ENCODE data around the gene TUBGCP2. TPM values are rescaled to one million over a fixed set of nuclear protein-coding genes. Genes with fewer than 3 reads are reported as not detected.

The TUBGCP2 gene
- total and polyA plus RNA-seq, 2 of the 13 experiments (the other 11 are each of a cell fraction or from before 2014, with no cell fraction given), result 21.3 to 34.5 TPM

DNA sequence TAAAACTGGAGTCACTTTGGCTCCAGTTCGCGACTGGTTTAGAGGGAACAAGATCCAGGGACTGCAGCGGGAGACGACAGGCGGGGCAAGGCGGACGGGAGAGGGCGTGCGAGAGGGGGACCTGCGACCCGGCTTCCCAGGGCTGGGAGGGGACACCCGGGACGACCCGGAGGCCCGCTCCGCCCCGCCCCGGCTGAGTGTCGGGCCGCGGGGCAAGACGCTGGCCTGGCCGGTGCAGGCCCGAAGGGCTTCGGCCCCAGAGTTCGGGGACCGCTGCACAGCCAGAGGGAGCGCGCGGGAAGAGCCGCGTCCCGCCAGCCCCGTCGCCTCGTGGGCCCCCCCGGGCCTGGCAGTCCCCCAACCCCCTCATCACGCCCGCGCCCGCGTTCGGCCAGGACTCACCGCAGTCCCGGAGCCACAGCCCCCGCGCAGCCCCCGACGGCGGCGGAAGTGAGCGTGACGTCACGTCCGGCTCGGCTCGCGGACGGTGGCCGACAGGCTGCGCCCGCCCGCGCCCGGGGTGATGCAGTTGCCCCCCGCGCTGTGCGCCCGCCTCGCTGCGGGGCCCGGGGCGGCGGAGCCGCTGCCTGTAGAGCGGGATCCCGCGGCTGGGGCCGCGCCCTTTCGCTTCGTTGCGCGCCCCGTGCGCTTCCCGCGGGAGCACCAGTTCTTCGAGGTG is at the start of gene TUBGCP2, which contains the start of gene ZNF511 (continued):
- TF ChIP-seq, protein P1, sequence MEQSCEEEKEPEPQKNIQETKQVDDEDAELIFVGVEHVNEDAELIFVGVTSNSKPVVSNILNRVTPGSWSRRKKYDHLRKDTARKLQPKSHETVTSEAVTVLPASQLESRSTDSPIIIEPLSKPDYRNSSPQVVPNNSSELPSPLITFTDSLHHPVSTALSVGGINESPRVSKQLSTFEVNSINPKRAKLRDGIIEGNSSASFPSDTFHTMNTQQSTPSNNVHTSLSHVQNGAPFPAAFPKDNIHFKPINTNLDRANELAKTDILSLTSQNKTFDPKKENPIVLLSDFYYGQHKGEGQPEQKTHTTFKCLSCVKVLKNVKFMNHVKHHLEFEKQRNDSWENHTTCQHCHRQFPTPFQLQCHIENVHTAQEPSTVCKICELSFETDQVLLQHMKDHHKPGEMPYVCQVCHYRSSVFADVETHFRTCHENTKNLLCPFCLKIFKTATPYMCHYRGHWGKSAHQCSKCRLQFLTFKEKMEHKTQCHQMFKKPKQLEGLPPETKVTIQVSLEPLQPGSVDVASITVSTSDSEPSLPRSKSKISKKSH (CRISPR knock-in tag; IDR thresholded peaks at IDR 0.05; ENCODE audit: borderline replicate concordance), result no peak
- TF ChIP-seq RFX3 (CRISPR knock-in tag; IDR thresholded peaks at IDR 0.05) (no peak), KLF15 (CRISPR knock-in tag; IDR thresholded peaks at IDR 0.05; ENCODE audit: borderline replicate concordance) (no peak), ZNF546 (CRISPR knock-in tag; conservative IDR thresholded peaks at IDR 0.05) (no peak), ZBTB20 (CRISPR knock-in tag; IDR thresholded peaks at IDR 0.05; ENCODE audit: borderline replicate concordance, low read depth) (no peak), MEF2D (CRISPR knock-in tag; IDR thresholded peaks at IDR 0.05) (no peak), PTBP1 (IDR thresholded peaks at IDR 0.05; ENCODE audit: low read depth, low read length, poor library complexity, severe bottlenecking) (no peak), KLF16 (CRISPR knock-in tag; IDR thresholded peaks at IDR 0.05) (no peak), ZNF205 (CRISPR knock-in tag; IDR thresholded peaks at IDR 0.05) (no peak), ZNF616 (CRISPR knock-in tag; IDR thresholded peaks at IDR 0.05; ENCODE audit: low read depth) (no peak), RNF2 (conservative IDR thresholded peaks at IDR 0.05; ENCODE audit: low read depth) (peak; percentile 44; the same call in 1 of the 2 replicates), RAD21 (CRISPR knock-in tag; IDR thresholded peaks at IDR 0.05) (no peak), KLF13 (CRISPR knock-in tag; IDR thresholded peaks at IDR 0.05) (no peak), GPN1 (CRISPR knock-in tag; IDR thresholded peaks at IDR 0.05; ENCODE audit: borderline replicate concordance) (0 out of 2 replicates have a peak, but pooled peaks have one; percentile 36), BRD4 (CRISPR knock-in tag; IDR thresholded peaks at IDR 0.05) (no peak), ARNTL (CRISPR knock-in tag; IDR thresholded peaks at IDR 0.05) (no peak), SMARCE1 (IDR thresholded peaks at IDR 0.05; ENCODE audit: borderline replicate concordance) (no peak), FOXA1 (IDR thresholded peaks at IDR 0.05) (no peak), FOXA1 (CRISPR knock-in tag; IDR thresholded peaks at IDR 0.05) (no peak), MBNL3 (CRISPR knock-in tag; conservative IDR thresholded peaks at IDR 0.05) (no peak), AKAP8 (CRISPR knock-in tag; IDR thresholded peaks at IDR 0.05) (no peak), NFE2 (CRISPR knock-in tag; IDR thresholded peaks at IDR 0.05) (no peak), RFXANK (CRISPR knock-in tag; IDR thresholded peaks at IDR 0.05) (no peak), KLF9 (CRISPR knock-in tag; IDR thresholded peaks at IDR 0.05; ENCODE audit: low read depth) (no peak), REL (CRISPR knock-in tag; conservative IDR thresholded peaks at IDR 0.05) (no peak), CC2D1A (CRISPR knock-in tag; IDR thresholded peaks at IDR 0.05) (no peak), ZNF746 (CRISPR knock-in tag; IDR thresholded peaks at IDR 0.05) (no peak), ZSCAN25 (CRISPR knock-in tag; IDR thresholded peaks at IDR 0.05) (peak; percentile 70), ZFY (CRISPR knock-in tag; IDR thresholded peaks at IDR 0.05) (peak; percentile 98), ZNF121 (CRISPR knock-in tag; IDR thresholded peaks at IDR 0.05) (no peak)
- TF ChIP-seq, protein P2, sequence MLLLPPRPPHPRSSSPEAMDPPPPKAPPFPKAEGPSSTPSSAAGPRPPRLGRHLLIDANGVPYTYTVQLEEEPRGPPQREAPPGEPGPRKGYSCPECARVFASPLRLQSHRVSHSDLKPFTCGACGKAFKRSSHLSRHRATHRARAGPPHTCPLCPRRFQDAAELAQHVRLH (CRISPR knock-in tag; IDR thresholded peaks at IDR 0.05; ENCODE audit: borderline replicate concordance, low read depth), result no peak
- TF ChIP-seq, protein P3, sequence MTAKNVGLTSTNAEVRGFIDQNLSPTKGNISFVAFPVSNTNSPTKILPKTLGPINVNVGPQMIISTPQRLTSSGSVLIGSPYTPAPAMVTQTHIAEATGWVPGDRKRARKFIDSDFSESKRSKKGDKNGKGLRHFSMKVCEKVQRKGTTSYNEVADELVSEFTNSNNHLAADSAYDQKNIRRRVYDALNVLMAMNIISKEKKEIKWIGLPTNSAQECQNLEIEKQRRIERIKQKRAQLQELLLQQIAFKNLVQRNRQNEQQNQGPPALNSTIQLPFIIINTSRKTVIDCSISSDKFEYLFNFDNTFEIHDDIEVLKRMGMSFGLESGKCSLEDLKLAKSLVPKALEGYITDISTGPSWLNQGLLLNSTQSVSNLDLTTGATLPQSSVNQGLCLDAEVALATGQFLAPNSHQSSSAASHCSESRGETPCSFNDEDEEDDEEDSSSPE (CRISPR knock-in tag; IDR thresholded peaks at IDR 0.05), result no peak; the same call in 1 of the 2 replicates
